ENCODE results near the gene KRT26.
A peak's percentile ranks its signal among the peaks of the same experiment; 100 is the strongest.

KRT26 gene

GRCh38 chr17:40726919-40727318 lies 45.1 kb downstream of the KRT26 start:
- Histone ChIP-seq H3K36me3 (ENCODE audit: control insufficient read depth, insufficient read depth, low read length) (no peaks in the 10 kb centered on the region), H3K9ac (no peak overlapping the region)
- peak; percentile 16 for TF ChIP-seq CTCF (IDR thresholded peaks at IDR 0.05)

GRCh38 chr17:40724656-40725055 lies 47.3 kb downstream of the KRT26 start:
- no peaks in the 10 kb centered on the region for H3K4me1 ChIP-seq
- no peaks in the 10 kb centered on the region for H3K36me3 ChIP-seq (ENCODE audit: control insufficient read depth, insufficient read depth, low read length)
- H3K4me3 ChIP-seq (ENCODE audit: low read depth, low read length), result no peak overlapping the region
- H3K27me3 ChIP-seq (ENCODE audit: control insufficient read depth, insufficient read depth, low read length), result no peaks in the 10 kb centered on the region
- no peak overlapping the region for H2AFZ ChIP-seq
- H3K27ac ChIP-seq, result no peak overlapping the region
- no peak overlapping the region for H3K4me2 ChIP-seq (ENCODE audit: low read length)
- no peak overlapping the region for H3K9ac ChIP-seq
- TF ChIP-seq CTCF (IDR thresholded peaks at IDR 0.05), result no peak
- H3K79me2 ChIP-seq, result no peaks in the 10 kb centered on the region
- no peaks in the 10 kb centered on the region for H3K9me3 ChIP-seq (ENCODE audit: control insufficient read depth, low read length)

More at GRCh38 chr17:40726919-40727318, 45.1 kb downstream of the KRT26 start:
- Histone ChIP-seq H3K4me1 (no peaks in the 10 kb centered on the region), H3K79me2 (no peaks in the 10 kb centered on the region), H3K27ac (no peak overlapping the region), H3K27me3 (ENCODE audit: control insufficient read depth, insufficient read depth, low read length) (no peaks in the 10 kb centered on the region), H3K9me3 (ENCODE audit: control insufficient read depth, low read length) (no peaks in the 10 kb centered on the region), H3K4me3 (ENCODE audit: low read depth, low read length) (no peak overlapping the region), H2AFZ (no peak overlapping the region), H3K4me2 (ENCODE audit: low read length) (no peak overlapping the region)

- Histone ChIP-seq H3K27ac (no peak overlapping the region), H3K4me2 (ENCODE audit: low read length) (no peak overlapping the region), H3K9ac (no peak overlapping the region), H2AFZ (no peak overlapping the region), H3K4me3 (ENCODE audit: low read depth, low read length) (no peak overlapping the region), H3K36me3 (ENCODE audit: control insufficient read depth, insufficient read depth, low read length) (no peaks in the 10 kb centered on the region), H3K79me2 (no peaks in the 10 kb centered on the region), H3K4me1 (no peaks in the 10 kb centered on the region), H3K9me3 (ENCODE audit: control insufficient read depth, low read length) (no peaks in the 10 kb centered on the region), H3K27me3 (ENCODE audit: control insufficient read depth, insufficient read depth, low read length) (no peaks in the 10 kb centered on the region)
- no peak for TF ChIP-seq CTCF (IDR thresholded peaks at IDR 0.05)
Measured at GRCh38 chr17:40722241-40722640, 49.8 kb downstream of the KRT26 start.

- H3K27me3 ChIP-seq (ENCODE audit: control insufficient read depth, insufficient read depth, low read length), result no peaks in the 10 kb centered on the region
- H3K9me3 ChIP-seq (ENCODE audit: control insufficient read depth, low read length), result no peaks in the 10 kb centered on the region
- no peaks in the 10 kb centered on the region for H3K79me2 ChIP-seq
- H3K4me2 ChIP-seq (ENCODE audit: low read length), result no peak overlapping the region
- no peaks in the 10 kb centered on the region for H3K36me3 ChIP-seq (ENCODE audit: control insufficient read depth, insufficient read depth, low read length)
- H3K9ac ChIP-seq, result no peak overlapping the region
- no peak overlapping the region for H3K27ac ChIP-seq
- no peaks in the 10 kb centered on the region for H3K4me1 ChIP-seq
- no peak overlapping the region for H2AFZ ChIP-seq
- no peak overlapping the region for H3K4me3 ChIP-seq (ENCODE audit: low read depth, low read length)
- no peak for TF ChIP-seq CTCF (IDR thresholded peaks at IDR 0.05)
Measured at GRCh38 chr17:40720899-40721298, 51.1 kb downstream of the KRT26 start.

- no peak overlapping the region for H3K4me3 ChIP-seq (ENCODE audit: low read depth, low read length)
- no peaks in the 10 kb centered on the region for H3K79me2 ChIP-seq
- H3K9me3 ChIP-seq (ENCODE audit: control insufficient read depth, low read length), result no peaks in the 10 kb centered on the region
- no peaks in the 10 kb centered on the region for H3K4me1 ChIP-seq
- H3K9ac ChIP-seq, result no peak overlapping the region
- H3K27me3 ChIP-seq (ENCODE audit: control insufficient read depth, insufficient read depth, low read length), result no peaks in the 10 kb centered on the region
- H3K4me2 ChIP-seq (ENCODE audit: low read length), result peak overlapping the region; percentile 2
- H2AFZ ChIP-seq, result no peak overlapping the region
- no peaks in the 10 kb centered on the region for H3K36me3 ChIP-seq (ENCODE audit: control insufficient read depth, insufficient read depth, low read length)
- TF ChIP-seq CTCF (IDR thresholded peaks at IDR 0.05), result no peak
- H3K27ac ChIP-seq, result no peak overlapping the region
Measured at GRCh38 chr17:40718930-40719329, 53.1 kb downstream of the KRT26 start.
